Esophagus squamous epithelium (tissue), 4 donors: ENCODE results near the gene MRPL44.

Experiments used
- CTCF ChIP-seq, 6 experiments: fragments of 450-650 bp in 4 of 6; fragments of 200-600 bp in 2 of 6; sonication (generic) in 2 of 6; IDR thresholded peaks; one replicate each; pipeline ENCODE4 v1.5.1; 2016 to 2019; ENCODE audit warnings: antibody characterized with exemption in 6 of 6, mild to moderate bottlenecking in 4 of 6, moderate library complexity in 4 of 6
- POLR2A ChIP-seq, 4 donors: fragments of 450-650 bp; IDR thresholded peaks; one replicate each; pipeline ENCODE4 v1.6.1; 2017; ENCODE audit warnings: antibody characterized with exemption in 4 of 4, mild to moderate bottlenecking in 4 of 4, moderate library complexity in 3 of 4

- TF ChIP-seq CTCF (IDR thresholded peaks at IDR 0.05), result no peak
- no peak for TF ChIP-seq POLR2A (IDR thresholded peaks at IDR 0.05)
Measured at GRCh38 chr2:223995569-223995968, 38.3 kb downstream of the MRPL44 start.
